HL-60/S4 treated with phorbol 12-myristate 13-acetate at 8.2 ng/mL for 4 days and 3 days (cell line): ENCODE measurements around the gene TBC1D25.
"Not testable (repeated sequence)": the region's sequence is repeated elsewhere in the genome, so short reads cannot be mapped to it uniquely, and the experiment has no call there.

Source experiments
- in situ Hi-C: fragments of 300-500 bp; cut with MboI; formaldehyde crosslinking; loops from 2 replicates; pipeline ENCODE4 v1.15.0; 2022; ENCODE audit warnings: low sequenced_read_pairs

The TBC1D25 gene

DNA sequence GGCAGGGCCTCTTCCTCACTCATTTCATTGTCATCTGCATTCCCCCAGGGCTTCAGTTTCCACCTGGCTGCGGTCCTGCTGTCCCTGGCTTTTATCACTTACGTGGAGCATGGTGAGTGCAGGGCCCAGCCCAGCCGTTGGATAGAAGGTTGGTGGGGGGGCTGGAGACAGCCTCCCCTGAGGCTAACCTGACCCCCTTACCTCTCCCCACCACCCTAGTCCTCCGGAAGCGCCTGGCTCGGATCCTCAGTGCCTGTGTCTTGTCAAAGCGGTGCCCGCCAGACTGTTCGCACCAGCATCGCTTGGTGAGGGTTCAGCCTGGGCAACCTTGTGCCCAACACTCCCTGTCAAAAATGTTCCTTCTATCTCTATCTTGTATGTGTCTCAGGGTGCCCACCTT lies 23.7 kb upstream of the TBC1D25 start:
- in situ Hi-C loops = no loop called here

DNA sequence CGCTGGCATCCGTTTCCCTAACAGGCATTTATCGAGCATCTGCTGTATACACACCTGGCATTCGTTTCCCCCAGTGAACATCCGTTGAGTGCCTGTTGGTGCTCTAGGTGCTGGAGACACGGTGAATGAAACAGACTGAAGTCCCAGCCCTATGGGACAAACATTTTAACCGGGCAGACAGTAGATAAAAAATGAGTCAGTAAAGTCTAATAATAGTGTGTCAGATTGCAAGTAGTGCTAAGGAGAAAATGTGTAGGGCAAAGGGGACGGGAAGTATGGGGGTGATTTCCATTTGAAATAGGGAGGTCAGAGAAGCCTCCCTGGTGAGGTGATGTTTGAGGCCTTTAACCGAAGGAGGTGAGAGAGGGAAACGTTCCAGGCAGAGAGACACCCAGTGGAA lies 23.2 kb upstream of the TBC1D25 start:
- in situ Hi-C loops = no loop called here

DNA sequence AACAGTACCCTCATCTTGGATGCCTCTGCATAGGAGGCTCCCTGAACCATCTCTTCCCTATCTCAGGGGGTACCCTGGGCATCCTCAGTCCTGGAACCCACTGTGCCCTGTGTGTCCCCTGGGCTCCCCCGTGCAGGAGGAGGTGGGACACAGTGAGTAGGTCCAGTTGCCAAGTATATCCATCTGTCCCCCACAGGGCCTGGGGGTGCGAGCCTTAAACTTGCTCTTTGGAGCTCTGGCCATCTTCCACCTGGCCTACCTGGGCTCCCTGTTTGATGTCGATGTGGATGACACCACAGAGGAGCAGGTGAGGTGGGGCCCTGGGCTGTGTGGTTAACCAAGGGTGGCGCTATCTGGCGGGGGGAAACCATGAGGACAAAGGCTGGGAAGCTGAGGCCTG lies 22.5 kb upstream of the TBC1D25 start:
- in situ Hi-C loops = no loop called here

DNA sequence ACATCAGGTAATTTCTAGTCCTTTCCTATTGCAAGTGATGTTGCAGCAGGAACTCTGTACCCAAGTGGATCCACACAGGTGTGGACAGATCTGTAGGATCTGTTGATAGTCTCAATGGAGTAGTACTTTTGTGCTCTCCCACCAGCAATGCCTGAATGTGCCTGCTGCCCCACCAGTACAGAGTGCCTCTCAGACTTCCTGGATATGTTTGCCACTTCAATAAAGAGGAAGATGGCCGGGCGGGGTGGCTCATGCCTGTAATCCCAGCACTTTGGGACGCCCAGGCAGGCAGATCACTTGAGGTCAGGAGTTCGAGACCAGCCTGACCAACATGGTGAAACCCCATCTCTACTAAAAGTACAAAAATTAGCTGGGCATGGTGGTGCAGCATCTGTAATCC lies 20.0 kb upstream of the TBC1D25 start:
- in situ Hi-C loops = not testable (repeated sequence)

DNA sequence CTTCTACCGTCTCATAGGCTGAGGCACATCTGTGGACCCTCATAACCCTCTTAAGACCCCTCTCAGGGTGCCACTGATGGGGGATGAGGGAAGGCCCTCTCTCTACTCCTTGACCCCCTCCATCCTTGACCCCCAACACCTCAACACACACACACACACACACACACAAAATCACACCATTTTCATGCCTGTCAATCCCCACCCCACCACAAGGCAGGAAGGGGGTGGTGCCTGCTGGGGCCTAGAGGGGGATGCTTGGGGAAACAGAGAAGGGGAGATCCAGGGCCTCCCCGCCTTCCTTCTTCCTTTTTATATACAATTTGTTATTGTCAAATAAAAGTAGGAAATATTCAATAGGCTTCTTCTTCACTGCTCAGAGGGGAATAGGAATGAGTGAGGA lies 19.1 kb upstream of the TBC1D25 start:
- in situ Hi-C loops = no loop called here

DNA sequence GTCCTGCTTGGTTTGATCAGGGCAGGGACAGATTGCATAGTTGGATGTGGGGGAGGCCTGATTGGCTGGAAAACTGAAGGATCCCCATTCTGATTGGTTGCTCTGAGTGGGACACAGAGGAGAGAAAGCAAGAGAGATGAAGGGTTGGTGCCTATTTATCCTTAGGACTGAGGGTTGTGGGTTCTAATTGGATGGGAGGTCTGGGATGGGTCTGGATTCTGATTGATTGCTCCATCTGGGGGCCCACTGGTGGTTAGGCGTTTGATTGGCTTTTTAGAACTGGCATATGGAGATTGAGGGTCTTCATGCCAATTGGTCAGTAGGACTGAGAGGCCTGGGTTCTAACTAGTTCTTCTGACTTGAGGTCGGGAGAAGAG lies 18.6 kb upstream of the TBC1D25 start:
- in situ Hi-C loops = no loop called here

DNA sequence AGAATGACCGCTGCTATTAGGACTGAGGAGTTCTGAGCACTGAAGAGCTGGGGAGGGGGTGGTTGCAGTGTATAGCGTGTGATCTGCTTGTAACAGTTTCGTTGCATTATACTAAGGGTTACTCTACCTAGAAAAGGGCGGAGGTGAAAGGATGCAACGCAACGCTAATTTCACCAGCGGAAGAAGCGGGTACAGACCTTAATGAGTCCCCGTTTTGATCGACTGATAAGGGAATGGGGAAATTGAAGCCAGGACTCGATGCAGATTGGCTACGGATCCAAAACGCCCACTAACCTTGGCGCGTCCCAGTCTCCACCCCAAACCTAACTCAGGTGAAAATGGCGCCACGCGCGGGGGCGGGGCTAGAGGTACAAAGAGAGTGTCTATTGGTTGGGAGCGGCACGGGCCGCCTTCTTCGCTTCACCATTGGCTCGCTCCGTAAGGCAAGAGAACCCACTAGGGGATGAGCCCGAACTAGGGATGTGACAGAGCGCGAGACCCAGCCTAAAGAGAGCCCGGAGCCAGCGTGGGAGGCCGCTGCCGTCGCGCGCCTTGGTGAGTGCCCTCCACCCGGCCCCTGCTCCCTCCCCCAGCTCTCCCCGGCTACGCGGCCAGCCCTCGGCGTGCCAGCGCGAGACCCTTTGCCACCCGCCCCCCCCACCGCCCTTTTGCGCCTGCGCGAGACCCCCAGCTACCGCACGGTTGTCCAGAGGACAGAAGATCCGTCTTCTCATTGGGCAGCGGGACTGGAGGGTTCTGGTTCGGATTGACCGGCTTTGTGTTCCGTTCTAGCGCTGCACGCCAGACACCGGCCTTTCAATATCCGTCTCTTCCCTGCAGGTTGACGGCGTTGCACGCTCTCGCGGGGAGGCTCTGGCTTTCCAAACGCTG lies 17.9 kb upstream of the TBC1D25 start, which contains the start of gene EBP:
Gene EBP, plus strand, starts transcription at position 456 of the 891 bp plus-strand sequence. CDS start 1,964 bp downstream, outside the sequence.
- in situ Hi-C loops = no loop called here

DNA sequence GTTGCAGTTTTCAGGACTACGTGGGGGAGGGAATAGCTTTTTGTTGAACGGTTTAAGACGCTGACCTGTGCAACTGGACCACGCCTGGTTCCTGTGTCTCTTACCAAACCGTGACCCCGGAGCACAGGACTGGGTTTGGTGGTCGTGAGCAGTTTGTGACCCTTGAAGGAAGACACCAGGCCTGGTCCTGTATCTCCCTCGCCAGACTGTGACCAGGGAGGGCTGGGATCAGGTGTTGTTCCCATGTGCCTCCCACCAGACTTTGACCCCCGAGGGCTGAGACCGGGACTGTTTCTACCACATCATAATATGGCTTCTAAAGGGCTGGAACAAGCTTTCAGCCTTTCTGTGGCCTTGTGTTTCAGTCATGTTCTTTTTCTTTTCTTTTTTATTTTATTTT lies 17.2 kb upstream of the TBC1D25 start:
- in situ Hi-C loops = no loop called here

DNA sequence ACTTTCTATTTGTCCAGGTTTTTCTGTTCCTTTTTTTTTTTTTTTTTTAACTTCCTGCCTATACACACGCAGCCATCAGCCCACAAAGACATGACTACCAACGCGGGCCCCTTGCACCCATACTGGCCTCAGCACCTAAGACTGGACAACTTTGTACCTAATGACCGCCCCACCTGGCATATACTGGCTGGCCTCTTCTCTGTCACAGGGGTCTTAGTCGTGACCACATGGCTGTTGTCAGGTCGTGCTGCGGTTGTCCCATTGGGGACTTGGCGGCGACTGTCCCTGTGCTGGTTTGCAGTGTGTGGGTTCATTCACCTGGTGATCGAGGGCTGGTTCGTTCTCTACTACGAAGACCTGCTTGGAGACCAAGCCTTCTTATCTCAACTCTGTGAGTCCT lies 15.8 kb upstream of the TBC1D25 start:
- in situ Hi-C loops = no loop called here

DNA sequence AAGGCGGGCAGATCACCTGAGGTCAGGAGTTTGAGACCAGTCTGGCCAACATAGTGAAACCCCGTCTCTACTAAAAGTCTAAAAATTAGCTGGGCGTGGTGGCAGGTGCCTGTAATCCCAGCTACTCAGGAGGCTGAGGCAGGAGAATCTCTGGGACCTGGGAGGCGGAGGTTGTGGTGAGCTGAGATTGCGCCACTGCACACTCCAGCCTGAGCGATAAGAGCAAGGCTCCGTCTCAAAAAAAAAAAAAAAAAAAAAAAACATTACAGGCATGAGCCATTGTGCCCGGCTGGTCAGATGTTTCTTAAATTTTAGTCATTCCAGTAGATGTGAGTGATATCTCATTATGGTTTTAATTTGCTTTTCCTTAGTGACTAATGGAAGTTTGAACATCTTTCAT lies 13.7 kb upstream of the TBC1D25 start:
- in situ Hi-C loops = not testable (repeated sequence)

DNA sequence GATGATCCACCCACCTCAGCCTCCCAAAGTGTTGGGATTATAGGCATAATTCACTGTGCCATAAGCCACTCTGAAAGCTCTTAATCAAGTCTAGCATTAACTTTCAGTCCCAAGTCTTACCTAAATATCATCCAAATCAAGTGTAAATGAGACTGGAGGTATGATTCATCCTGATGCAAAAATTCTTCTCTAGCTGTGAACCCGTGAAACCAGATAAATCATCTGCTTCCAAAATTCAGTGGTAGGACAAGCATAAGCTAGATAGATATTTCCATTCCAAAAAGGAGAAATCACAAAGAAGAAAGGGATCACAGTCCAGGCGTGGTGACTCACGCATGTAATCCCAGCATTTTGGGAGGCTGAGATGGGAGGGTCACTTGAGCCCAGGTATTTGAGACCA lies 8.8 kb upstream of the TBC1D25 start:
- in situ Hi-C loops = no loop called here

DNA sequence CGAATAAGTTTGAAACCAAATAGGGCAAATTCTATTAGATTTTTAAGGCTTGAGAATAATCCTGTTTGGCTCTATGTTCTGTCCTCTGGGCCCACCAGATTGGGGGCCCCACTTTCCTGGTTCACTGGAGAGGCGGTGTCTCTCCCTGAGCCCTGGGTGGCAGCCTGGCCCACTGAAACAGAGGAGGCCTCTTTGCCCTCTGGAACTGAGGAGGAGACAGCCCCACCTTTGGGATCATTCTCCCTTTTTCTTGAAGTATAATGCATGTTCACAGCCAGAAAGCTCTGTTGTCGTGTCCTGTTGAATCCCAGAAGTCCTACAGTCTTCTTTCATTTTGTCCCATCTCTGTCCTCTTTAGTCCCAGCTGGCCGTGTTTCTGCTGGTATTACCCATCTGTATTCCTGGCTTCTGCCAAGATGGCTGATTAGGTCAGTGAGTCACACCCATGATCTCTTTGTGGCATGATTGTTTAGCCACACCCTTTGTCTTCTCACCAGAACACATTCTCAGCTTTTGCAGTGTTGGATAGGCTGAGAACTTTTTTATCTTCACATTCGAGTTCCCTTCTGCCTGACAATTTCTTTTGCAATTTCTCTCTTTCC lies 8.1 kb upstream of the TBC1D25 start:
- in situ Hi-C loops = no loop called here

DNA sequence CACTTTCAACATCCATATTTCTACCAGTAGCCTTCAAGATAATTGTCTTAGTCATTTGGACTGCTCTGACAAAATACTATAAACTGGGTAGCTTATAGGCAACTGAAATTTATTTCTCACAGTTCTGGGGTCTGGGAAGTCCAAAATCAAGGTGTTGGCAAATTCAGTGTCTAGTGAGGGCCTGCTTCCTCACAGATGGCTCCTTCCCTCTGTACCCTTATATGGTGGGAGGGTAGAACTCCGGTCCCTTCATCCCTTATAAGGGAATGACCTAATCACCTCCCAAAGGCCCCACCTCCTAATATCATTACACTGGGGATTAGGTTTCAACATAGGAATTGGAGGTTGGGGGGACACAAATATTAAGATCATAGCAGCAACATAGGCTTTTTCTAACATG lies 7.4 kb upstream of the TBC1D25 start:
- in situ Hi-C loops = no loop called here

DNA sequence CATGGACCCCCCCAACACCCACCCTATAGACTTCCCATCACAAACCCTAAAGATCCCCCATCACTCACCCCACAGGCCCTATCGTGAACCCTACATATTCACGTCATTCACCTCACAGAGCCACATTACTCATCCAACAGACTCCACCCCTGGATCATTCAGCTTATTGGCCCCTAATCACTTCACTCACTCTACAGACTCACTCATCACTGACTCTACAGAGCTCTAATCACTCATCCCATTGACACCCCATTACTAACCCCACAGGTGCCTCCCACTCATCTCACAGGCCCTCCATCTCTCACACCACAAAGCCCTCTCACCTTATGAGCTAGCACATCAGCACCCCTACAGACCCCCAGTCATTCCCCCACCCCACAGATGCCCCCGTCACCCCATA lies 6.3 kb upstream of the TBC1D25 start:
- in situ Hi-C loops = no loop called here

DNA sequence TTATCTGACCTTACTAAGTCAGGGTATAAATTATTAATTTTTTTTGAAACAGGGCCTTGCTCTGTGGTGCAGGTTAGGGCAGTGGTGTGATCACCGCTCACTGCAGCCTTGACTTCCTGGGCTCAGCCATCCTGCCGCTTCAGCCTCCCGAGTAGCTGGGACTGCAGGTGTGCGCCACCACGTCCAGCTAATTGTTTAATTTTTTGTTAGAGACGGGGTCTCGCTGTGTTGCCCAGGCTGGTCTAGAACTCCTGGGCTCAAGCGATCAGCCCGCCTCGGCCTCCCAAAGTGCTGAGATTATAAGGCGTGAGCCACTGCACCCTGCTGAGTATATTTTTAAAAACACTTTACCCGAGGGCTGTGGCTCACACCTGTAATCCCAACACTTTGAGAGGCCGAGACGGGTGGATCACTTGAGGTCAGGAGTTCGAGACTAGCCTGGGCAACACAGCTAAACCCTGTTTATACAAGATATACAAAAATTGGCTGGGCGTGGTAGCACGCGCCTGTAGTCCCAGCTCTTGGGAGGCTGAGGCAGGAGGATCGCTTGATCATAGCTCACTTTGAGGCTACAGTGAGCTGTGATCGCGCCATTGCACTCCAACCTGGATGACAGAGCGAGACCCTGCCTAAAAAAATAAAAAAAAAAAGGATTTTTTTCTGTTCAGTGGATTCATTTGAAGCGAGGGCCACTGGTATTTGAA lies 721 bp upstream of the TBC1D25 start:
- in situ Hi-C loops = no loop called here

DNA sequence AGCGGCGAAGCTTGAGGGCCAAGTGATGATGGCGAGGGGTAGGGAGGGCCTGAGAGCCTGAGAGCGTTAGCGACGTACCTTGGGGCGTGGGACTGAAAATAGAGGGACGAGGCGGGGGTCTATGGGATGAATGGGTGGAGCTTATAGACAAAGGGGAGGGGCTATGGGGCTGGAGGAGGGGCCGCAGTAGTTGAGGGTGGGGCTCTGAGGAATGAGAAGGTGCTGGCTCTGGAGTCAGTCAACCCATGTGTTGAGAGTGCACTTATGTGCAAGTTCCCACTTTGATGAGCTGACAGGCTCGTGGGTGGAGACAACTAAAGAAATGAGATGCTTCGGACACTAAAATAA lies 488 bp downstream of the TBC1D25 start:
- in situ Hi-C loops = no loop called here

DNA sequence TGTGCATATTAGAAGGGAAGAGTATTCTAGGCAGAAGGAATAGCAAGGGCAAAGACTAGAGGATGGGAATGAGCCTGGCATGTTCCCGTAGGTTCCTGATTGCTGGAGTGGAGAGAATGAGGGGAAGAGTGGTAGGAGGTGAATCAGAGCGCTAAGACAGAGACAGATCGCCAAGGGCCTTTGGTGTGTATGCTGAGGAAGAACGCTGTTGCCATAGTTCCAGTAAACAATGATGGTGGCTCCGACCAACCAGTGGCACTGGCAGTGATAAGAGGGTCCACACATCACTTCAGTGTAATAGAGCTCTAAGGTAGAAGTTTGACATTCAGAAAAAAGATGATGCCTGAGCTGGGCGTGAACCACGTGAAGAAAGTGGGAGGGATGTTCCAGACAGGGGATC lies 966 bp downstream of the TBC1D25 start:
- in situ Hi-C loops = no loop called here

DNA sequence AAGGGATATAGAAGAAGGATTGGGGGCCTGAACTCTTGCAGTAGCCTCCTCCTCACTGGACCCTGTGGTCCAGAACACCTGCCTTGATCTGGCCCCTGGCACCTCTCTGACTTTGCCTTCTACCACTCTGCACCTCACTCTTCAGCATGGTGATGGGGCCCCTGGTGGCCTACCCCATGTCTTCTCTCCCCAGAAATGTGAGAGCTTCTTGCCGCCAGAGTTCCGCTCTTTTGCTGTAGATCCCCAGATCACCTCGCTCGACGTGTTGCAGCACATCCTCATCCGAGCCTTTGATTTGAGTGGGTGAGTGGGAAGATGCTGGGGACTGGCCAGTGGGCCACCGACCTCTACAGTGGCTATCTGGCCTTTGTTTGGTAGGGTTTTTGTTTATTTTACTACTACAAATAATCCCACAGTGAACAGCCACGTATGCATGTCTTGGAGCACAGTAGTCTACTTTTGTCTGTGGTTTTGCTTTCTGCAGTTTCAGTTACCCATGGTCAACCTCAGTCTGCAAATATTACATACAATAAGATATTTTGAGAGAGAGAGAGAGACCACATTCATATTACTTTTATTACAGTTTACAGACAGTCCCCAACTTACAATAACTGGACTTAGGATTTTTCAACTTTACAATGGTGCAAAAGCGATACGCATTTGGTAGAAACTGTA lies 1.8 kb downstream of the TBC1D25 start:
- in situ Hi-C loops = no loop called here

DNA sequence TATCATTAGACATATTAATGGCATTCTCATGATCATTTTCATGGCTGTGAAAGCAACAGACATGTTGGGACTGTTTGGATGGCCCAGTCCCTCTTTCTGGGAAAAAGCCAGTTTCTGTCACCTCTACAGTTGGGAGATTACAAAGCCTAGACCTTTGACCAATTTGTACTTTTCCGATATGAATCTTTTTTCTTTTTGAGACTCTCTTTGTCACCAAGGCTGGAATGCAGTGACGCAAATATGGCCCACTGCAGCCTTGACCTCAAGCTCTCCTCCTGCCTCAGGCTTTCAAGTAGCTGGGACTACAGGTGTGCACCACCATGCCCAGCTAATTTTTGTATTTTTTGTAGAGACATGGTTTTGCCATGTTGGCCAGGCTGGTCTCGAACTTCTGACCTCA lies 9.4 kb downstream of the TBC1D25 start:
- in situ Hi-C loops = no loop called here

DNA sequence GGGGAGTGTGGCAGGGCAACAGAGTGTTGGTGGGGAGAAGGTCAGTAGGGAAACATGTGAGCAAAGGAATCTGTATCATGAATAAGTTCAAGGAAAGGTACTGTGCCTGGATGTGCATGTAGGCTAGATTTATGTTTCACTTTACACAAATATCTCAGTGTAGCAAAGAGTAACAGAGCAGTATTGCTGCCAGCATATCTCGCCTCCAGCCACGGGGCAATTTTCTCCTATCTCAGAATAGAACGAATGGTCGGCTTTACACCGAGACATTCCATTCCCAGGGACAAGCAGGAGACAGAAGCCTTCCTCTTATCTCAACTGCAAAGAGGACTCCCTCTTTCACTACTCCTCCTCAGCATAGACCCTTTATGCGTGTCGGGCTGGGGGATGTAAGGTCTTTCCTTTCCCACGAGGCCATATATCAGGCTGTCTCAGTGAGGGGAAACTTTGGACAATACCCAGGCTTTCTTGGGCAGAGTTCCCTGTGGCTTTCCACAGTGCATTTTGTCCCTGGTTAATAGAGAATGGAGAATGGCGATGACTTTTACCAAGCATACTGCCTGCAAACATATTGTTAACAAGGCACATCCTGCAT lies 16.3 kb downstream of the TBC1D25 start:
- in situ Hi-C loops = not testable (repeated sequence)

DNA sequence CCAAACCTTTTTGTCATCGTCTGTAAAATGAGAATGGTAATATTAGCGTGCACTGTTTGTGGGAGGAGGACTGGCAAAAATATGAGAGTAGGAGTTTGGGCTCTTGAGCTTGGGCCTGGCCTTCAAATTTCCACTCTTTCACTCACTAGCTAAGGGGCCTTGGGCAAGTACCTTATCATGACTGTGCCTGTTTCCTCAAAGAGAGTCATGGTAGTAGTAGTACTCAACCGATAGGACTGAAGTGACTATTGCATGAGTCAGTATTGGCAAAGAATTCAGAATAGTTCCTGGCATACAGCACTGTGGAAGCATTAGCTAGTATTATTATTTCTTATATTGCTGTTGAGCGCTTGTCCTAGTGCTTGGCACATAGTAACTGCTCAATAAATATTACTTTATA lies 18.8 kb downstream of the TBC1D25 start:
- in situ Hi-C loops = no loop called here
